Neural progenitor cell (in vitro differentiated cells): ENCODE results near the gene COL23A1.

Experiments used
- EZH2 ChIP-seq: fragments of 200-600 bp; sonication (generic); IDR thresholded peaks from 2 replicates; pipeline ENCODE4 v1.6.1; 2017; ENCODE audit warnings: antibody characterized with exemption, mild to moderate bottlenecking, moderate library complexity
- EZH2phosphoT487 ChIP-seq: fragments of 200-600 bp; sonication (generic); IDR thresholded peaks from 2 replicates; pipeline ENCODE4 v1.6.1; 2017; ENCODE audit warnings: antibody characterized with exemption
- TF ChIP-seq, protein P1 (sequence below): fragments of 200-600 bp; sonication (generic); IDR thresholded peaks from 2 replicates; pipeline ENCODE4 v1.5.1; 2017; ENCODE audit warnings: antibody characterized with exemption, mild to moderate bottlenecking

DNA sequence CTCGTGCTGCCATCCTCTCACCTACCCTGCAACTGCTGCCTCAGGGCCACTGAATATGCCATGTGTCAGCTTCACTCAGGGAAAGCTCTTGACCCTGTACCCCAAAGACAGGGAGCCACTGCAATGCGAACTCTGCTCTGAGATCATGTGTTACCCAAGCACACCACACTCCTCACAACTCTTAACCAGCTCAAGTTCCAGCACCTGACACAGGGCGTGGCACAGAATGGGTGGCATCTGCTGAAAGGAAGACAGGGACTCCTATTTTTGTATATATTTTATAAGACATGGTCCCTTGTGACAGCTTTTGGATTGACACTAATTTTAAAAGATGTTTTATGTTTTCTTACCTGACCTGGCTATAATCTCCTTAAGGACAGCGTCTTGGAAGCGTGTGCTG, 368.3 kb downstream of the COL23A1 start:
- TF ChIP-seq, protein P1, sequence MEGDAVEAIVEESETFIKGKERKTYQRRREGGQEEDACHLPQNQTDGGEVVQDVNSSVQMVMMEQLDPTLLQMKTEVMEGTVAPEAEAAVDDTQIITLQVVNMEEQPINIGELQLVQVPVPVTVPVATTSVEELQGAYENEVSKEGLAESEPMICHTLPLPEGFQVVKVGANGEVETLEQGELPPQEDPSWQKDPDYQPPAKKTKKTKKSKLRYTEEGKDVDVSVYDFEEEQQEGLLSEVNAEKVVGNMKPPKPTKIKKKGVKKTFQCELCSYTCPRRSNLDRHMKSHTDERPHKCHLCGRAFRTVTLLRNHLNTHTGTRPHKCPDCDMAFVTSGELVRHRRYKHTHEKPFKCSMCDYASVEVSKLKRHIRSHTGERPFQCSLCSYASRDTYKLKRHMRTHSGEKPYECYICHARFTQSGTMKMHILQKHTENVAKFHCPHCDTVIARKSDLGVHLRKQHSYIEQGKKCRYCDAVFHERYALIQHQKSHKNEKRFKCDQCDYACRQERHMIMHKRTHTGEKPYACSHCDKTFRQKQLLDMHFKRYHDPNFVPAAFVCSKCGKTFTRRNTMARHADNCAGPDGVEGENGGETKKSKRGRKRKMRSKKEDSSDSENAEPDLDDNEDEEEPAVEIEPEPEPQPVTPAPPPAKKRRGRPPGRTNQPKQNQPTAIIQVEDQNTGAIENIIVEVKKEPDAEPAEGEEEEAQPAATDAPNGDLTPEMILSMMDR: no peak
- no peak for TF ChIP-seq EZH2
- no peak for TF ChIP-seq EZH2phosphoT487
